Stomach smooth muscle (tissue), 2 donors: ENCODE data around the gene PXK.
A peak's percentile ranks its signal among the peaks of the same experiment; 100 is the strongest.

Experiments
- H3K27ac ChIP-seq: one replicate; pipeline ENCODE4 v1.7.0; 2013; ENCODE audit warnings: mild to moderate bottlenecking, low read length, inconsistent platforms
- H3K27me3 ChIP-seq, 2 donors: one replicate each; pipeline ENCODE4 v1.7.0; 2013; ENCODE audit warnings: low read length in 2 of 2; ENCODE audit not compliant: insufficient read depth in 2 of 2, control insufficient read depth in 1 of 2
- H3K36me3 ChIP-seq, 2 donors: one replicate each; pipeline ENCODE4 v1.7.0; 2013; ENCODE audit warnings: low read length in 2 of 2; ENCODE audit not compliant: control insufficient read depth in 2 of 2, insufficient read depth in 2 of 2
- H3K4me1 ChIP-seq: one replicate; pipeline ENCODE4 v1.7.0; 2013; ENCODE audit warnings: low read length; ENCODE audit not compliant: control insufficient read depth, insufficient read depth
- H3K4me3 ChIP-seq, 2 donors: one replicate each; pipeline ENCODE4 v1.7.0; 2013; ENCODE audit warnings: low read length in 2 of 2
- H3K9ac ChIP-seq, 2 donors: one replicate each; pipeline ENCODE4 v1.7.0; 2013; ENCODE audit warnings: low read length in 2 of 2, mild to moderate bottlenecking in 1 of 2
- H3K9me3 ChIP-seq, 2 donors: one replicate each; pipeline ENCODE4 v1.7.0; 2013; ENCODE audit warnings: low read length in 2 of 2; ENCODE audit not compliant: control insufficient read depth in 2 of 2
- donor health status: healthy.
- donor health status: Pancreatic carcinoma.

PXK gene

GRCh38 chr3:58403513-58404109 is 70.9 kb downstream of the PXK start:
- Histone ChIP-seq H3K27ac (no peak overlapping the region), H3K9me3 (no peaks in the 10 kb centered on the region), H3K27me3 (no peaks in the 10 kb centered on the region), H3K4me1 (peaks cover 3% of the 10 kb centered on the region), H3K36me3 (peaks cover 13 to 17% of the 10 kb centered on the region in 2 donors), H3K4me3 (no peak overlapping the region), H3K9ac (no peak overlapping the region)

GRCh38 chr3:58404396-58404795 is 71.7 kb downstream of the PXK start:
- H3K4me3 ChIP-seq = no peak overlapping the region
- no peaks in the 10 kb centered on the region for H3K27me3 ChIP-seq
- H3K9me3 ChIP-seq = no peaks in the 10 kb centered on the region
- no peak overlapping the region for H3K9ac ChIP-seq
- no peaks in the 10 kb centered on the region for H3K4me1 ChIP-seq
- H3K36me3 ChIP-seq = peaks cover 14 to 18% of the 10 kb centered on the region in 2 donors
- no peak overlapping the region for H3K27ac ChIP-seq

- Histone ChIP-seq H3K27ac (no peak overlapping the region), H3K4me1 (peaks cover 2% of the 10 kb centered on the region), H3K36me3 (peaks cover 37 to 48% of the 10 kb centered on the region in 2 donors), H3K27me3 (no peaks in the 10 kb centered on the region), H3K4me3 (no peak overlapping the region), H3K9ac (no peak overlapping the region), H3K9me3 (no peaks in the 10 kb centered on the region)
Measured at GRCh38 chr3:58408906-58409305, 76.2 kb downstream of the PXK start.

- no peak overlapping the region for H3K4me3 ChIP-seq
- no peak overlapping the region for H3K9ac ChIP-seq
- no peak overlapping the region for H3K27ac ChIP-seq
- H3K27me3 ChIP-seq = no peaks in the 10 kb centered on the region
- peaks cover 6% of the 10 kb centered on the region for H3K4me1 ChIP-seq
- H3K36me3 ChIP-seq = peaks cover 37 to 42% of the 10 kb centered on the region in 2 donors
- no peaks in the 10 kb centered on the region for H3K9me3 ChIP-seq
Measured at GRCh38 chr3:58409663-58410062, 77.0 kb downstream of the PXK start.

GRCh38 chr3:58411036-58411435 is 78.3 kb downstream of the PXK start:
- Histone ChIP-seq H3K4me1 (peaks cover 11% of the 10 kb centered on the region), H3K4me3 (no peak overlapping the region), H3K36me3 (peaks cover 37 to 45% of the 10 kb centered on the region in 2 donors), H3K9ac (no peak overlapping the region), H3K27me3 (no peaks in the 10 kb centered on the region), H3K9me3 (no peaks in the 10 kb centered on the region), H3K27ac (no peak overlapping the region)

- no peak overlapping the region for H3K4me3 ChIP-seq
- no peaks in the 10 kb centered on the region for H3K9me3 ChIP-seq
- peaks cover 11% of the 10 kb centered on the region for H3K4me1 ChIP-seq
- no peak overlapping the region for H3K9ac ChIP-seq
- peaks cover 37 to 45% of the 10 kb centered on the region in 2 donors for H3K36me3 ChIP-seq
- H3K27ac ChIP-seq = no peak overlapping the region
- H3K27me3 ChIP-seq = no peaks in the 10 kb centered on the region
Measured at GRCh38 chr3:58411851-58412830, 79.4 kb downstream of the PXK start.

GRCh38 chr3:58414538-58415197 is 82.0 kb downstream of the PXK start:
- H3K27me3 ChIP-seq = no peaks in the 10 kb centered on the region
- H3K27ac ChIP-seq = no peak overlapping the region
- no peak overlapping the region for H3K4me3 ChIP-seq
- peaks cover 29 to 38% of the 10 kb centered on the region in 2 donors for H3K36me3 ChIP-seq
- H3K9ac ChIP-seq = peak overlapping the region in 1 of 2 donors; percentile 6
- H3K4me1 ChIP-seq = peaks cover 11% of the 10 kb centered on the region
- no peaks in the 10 kb centered on the region for H3K9me3 ChIP-seq

- no peak overlapping the region for H3K9ac ChIP-seq
- H3K9me3 ChIP-seq = no peaks in the 10 kb centered on the region
- peaks cover 13% of the 10 kb centered on the region for H3K4me1 ChIP-seq
- no peak overlapping the region for H3K4me3 ChIP-seq
- H3K36me3 ChIP-seq = peaks cover 16 to 27% of the 10 kb centered on the region in 2 donors
- no peaks in the 10 kb centered on the region for H3K27me3 ChIP-seq
- no peak overlapping the region for H3K27ac ChIP-seq
Measured at GRCh38 chr3:58416191-58416590, 83.5 kb downstream of the PXK start.

GRCh38 chr3:58417075-58417474 is 84.4 kb downstream of the PXK start:
- Histone ChIP-seq H3K27me3 (no peaks in the 10 kb centered on the region), H3K36me3 (peaks cover 14 to 23% of the 10 kb centered on the region in 2 donors), H3K27ac (no peak overlapping the region), H3K9me3 (no peaks in the 10 kb centered on the region), H3K4me3 (no peak overlapping the region), H3K9ac (no peak overlapping the region), H3K4me1 (peaks cover 13% of the 10 kb centered on the region)

- H3K9ac ChIP-seq = no peak overlapping the region
- H3K9me3 ChIP-seq = no peaks in the 10 kb centered on the region
- no peak overlapping the region for H3K4me3 ChIP-seq
- no peak overlapping the region for H3K27ac ChIP-seq
- H3K36me3 ChIP-seq = peaks cover 13 to 19% of the 10 kb centered on the region in 2 donors
- peaks cover 11% of the 10 kb centered on the region for H3K4me1 ChIP-seq
- H3K27me3 ChIP-seq = no peaks in the 10 kb centered on the region
Measured at GRCh38 chr3:58418227-58418626, 85.5 kb downstream of the PXK start.
